Measurements from ENCODE around the gene SOCS3. TPM values are rescaled to one million over a fixed set of nuclear protein-coding genes. Genes with fewer than 3 reads are reported as not detected.
"Not testable (repeated sequence)": the region's sequence is repeated elsewhere in the genome, so short reads cannot be mapped to it uniquely, and the experiment has no call there.

The SOCS3 gene
- total RNA-seq, 2 donors from 2014 or later: 47.4 to 85.2 TPM

DNA sequence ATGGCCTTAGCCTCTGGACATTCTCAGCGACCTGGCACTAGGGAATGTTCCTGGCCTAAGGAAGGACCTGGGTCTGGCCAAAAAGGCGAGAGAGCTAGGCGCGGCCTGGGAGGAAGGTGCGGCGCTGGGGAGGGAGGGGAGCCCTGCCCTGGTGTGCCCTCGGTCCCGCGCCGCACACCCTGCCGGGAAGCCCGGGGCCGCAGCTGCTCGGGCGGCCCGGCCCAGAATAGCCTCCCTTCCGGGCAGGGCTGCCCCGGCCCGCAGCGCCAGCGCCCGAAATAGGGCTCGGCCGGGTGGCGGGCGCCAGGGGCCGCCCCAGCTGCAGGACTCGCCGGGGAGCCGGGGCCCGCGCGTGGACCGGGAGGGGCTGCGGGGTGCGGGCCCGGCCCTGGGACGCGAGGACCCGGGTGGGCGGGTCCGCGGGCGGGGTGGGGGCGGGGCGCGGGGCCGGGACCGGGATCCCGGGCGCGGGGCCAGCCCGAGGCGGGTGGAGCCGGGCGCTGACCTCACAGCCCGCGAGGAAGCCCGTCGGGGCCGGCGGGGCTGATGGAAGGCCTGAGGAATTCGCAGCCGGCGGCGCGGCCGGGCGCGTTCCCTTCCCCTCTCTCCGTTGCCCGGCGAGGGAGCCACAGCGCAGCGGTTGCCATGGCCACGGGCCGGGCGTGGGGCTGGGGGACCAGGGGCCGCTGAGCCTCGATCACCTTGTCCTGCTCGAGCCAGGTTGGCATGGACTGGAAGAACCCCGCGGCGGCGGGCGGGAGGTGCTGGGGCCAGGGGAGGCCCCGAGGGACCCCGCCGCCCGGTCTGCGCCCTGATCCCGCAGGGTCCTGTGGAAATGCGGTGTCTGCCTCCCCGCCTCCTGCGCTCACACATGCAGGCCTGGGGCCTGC lies 18.1 kb downstream of the SOCS3 start:
- intact Hi-C loops (cut with DNase I): no loop called here
- peak; percentile 96 for DNase-seq (ENCODE audit: low spot score)

DNA sequence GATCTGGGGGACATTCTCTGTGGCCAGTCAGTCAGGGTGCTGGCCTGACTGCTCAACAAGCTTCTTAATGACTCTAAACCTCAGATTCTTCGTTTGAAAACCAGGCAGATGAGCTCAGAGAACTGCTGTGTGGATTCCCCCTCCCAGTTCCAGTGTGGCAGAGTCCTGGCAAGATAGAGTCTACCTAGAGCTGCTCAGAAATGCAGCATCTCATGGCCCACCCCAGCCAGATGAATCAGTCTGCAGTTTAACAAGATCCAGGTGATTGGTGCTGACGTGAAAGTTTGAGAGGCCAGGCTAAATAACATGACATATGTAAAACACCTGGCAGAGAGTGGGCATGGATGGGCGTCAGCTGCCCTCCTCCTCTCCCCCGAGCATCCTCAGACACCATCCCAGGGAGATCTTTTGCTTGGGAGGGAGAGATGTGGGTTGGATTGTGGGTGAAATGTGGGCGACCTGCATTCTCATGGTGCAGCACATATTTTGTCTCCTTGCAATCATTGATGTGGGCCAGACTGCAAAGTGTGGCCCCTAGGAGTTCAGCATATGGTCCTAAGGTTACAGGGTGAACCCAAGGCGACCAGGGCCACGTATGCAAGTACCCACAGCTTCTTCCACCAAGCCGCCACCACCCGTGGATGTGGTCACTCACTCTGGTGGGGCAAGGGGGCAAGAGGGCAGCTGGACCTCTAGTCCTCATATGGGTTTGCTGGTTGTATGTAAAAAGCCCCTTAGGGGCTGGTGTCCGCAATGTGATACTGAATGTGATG lies 19.5 kb downstream of the SOCS3 start:
- intact Hi-C loops (cut with DNase I): no loop called here
- no peak for DNase-seq (ENCODE audit: low spot score)

DNA sequence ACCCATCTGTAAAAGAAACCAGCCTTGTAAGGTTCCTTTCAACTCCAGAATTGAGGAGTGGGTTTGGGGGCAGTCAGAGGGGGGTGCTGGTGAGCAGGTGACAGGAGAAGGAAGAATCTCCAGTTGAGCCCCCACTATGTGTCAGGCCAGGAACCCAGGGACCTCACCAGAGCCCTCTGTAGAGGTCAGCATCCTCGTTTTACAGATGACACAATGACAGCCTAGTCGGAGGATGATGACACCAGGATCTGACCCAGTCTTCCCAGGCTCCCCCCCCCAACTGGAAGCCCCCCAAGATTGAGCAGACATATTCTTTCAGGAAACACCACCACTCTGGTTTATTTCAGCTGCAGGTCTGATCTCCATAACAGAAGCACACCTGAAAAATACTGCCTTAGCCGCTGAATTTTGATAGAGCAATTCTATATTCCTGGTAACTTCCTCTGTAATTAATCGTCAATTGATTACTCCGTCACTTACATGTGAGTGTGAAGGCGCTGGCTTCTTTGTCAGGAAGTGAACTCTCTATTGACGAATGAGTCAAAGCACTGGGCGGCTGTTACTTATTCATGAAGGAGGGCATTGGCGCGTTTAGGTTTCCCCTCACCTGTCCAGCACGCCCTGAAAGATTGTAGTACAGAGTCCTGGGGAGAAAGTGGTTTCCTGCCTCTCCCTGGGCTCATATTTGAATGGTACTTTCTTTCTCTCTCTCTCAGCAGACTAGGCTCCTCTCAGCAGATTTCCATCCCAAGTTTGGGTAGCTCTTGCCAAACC lies 21.2 kb downstream of the SOCS3 start:
- DNase-seq (ENCODE audit: low spot score): no peak
- intact Hi-C loops (cut with DNase I): no loop called here

GRCh38 chr17:78337244-78338109 lies 22.4 kb downstream of the SOCS3 start:
- intact Hi-C loops (cut with DNase I): no loop called here
- no peak for DNase-seq (ENCODE audit: low spot score)

GRCh38 chr17:78335209-78335608 lies 24.7 kb downstream of the SOCS3 start:
- intact Hi-C loops (cut with DNase I): no loop called here

GRCh38 chr17:78332991-78333390 lies 26.9 kb downstream of the SOCS3 start:
- intact Hi-C loops (cut with DNase I): no loop called here
- DNase-seq (ENCODE audit: low spot score): no peak

More at GRCh38 chr17:78335209-78335608, 24.7 kb downstream of the SOCS3 start:
- DNase-seq (ENCODE audit: low spot score): no peak

DNA sequence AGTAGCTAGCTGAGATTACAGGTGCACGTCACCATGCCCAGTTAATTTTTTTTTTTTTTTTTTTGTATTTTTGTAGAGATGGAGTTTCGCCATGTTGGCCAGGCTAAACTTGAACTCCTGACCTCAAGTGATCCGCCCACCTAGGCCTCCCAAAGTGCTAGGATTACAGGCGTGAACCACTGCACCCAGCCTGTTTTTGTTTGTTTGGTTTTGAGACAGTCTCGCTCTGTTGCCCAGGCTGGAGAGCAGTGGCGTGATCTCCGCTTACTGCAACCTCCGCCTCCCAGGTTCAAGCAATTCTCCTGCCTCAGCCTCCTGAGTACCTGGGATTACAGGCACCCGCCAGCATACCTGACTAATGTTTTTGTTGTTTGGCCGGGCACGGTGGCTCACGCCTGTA lies 28.5 kb downstream of the SOCS3 start:
- intact Hi-C loops (cut with DNase I): not testable (repeated sequence)

GRCh38 chr17:78330570-78331224 lies 29.2 kb downstream of the SOCS3 start:
- DNase-seq (ENCODE audit: low spot score): no peak
- intact Hi-C loops (cut with DNase I): no loop called here

More for the DNA sequence above, 28.5 kb downstream of the SOCS3 start:
- DNase-seq (ENCODE audit: low spot score): not testable (repeated sequence)

GRCh38 chr17:78329263-78330059 lies 30.4 kb downstream of the SOCS3 start:
- DNase-seq (ENCODE audit: low spot score): no peak
- intact Hi-C loops (cut with DNase I): no loop called here

DNA sequence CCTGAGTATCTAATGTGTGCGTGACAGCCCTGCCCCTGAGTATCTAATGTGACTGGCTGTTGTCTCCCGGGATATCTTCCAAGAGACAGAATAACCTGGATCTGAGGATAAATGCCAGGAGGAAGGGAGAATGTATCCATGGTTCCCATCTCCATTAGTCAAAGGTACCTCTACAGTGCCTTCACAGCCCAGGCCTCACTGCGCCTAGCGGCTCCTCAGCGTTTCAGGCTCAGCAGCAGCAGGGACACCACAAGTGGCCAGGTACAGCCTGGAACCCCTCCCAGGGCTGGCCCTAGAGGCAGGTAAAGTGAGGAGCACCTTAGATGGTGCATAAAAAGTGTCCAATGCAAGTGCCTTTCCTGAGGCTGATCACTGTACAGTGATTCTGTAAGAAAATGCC lies 32.0 kb downstream of the SOCS3 start:
- intact Hi-C loops (cut with DNase I): no loop called here

GRCh38 chr17:78325076-78325687 lies 34.7 kb downstream of the SOCS3 start:
- DNase-seq (ENCODE audit: low spot score): peak; percentile 94
- intact Hi-C loops (cut with DNase I): no loop called here

More for the DNA sequence above, 32.0 kb downstream of the SOCS3 start:
- DNase-seq (ENCODE audit: low spot score): no peak

DNA sequence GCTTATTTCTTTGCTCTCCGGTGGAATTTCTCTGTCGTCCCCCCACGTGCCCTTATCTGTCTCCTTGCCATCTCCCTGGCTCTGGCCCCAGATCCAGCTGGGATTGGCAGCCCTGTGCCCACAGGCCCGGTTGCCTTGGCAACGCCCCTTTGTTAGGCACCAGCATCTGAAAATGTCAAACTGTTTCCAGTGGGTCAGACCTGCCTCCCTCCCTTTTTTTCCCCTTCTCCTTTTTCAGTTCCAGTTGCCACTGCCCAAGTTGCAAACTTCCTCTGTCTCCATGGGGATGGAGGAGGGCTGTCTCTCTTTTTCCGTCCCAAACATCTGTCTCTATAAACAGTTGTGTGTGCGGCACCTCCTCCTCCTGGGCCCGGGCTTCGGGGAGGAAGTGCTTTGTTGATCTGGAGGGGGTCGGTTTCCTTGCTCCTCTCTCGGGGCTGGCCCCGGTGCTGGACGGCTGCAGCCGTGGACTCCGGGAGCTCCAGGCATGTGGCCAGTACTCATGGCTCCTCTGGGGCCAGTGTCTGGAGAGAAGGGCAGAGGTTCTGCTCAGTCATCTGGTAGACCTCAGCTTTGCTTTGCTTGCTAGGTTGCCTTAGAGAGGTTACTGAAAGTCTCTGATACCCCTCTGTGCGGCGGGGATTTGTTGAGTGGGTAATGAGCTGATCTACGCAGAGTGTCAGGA lies 35.3 kb downstream of the SOCS3 start:
- intact Hi-C loops (cut with DNase I): no loop called here
- peak; percentile 96 for DNase-seq (ENCODE audit: low spot score)

DNA sequence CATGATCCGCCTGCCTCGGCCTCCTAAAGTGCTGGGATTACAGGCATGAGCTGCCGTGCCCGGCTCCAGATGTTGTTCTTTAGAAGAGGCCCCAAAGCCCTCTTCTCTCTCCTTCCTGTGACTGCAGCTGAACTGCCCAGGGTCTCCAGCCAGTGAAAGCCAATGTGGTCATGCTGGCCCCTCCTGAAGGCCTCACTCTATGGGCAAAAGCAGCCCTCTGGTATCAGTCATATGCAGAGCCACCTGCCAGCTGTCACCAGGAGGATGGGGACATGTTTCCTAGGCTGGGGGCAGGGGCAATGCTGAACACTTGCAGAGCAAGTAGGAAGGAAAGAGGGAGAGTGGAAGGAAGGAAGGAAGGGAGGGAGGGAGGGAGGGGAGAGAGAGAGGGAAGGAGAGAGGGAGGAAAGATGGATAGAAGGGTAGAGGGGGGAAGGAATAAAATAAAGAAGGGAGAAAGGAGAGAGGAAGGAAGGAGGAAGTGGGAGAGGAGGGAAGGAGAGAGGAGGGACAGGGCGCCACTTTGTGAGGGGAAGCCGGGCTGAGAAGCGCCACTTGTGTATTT lies 36.0 kb downstream of the SOCS3 start:
- intact Hi-C loops (cut with DNase I): no loop called here
- no peak for DNase-seq (ENCODE audit: low spot score)

GRCh38 chr17:78322858-78323455 lies 36.9 kb downstream of the SOCS3 start:
- intact Hi-C loops (cut with DNase I): no loop called here
- DNase-seq (ENCODE audit: low spot score): peak; percentile 87

GRCh38 chr17:78322327-78322857 lies 37.5 kb downstream of the SOCS3 start:
- DNase-seq (ENCODE audit: low spot score): no peak
- intact Hi-C loops (cut with DNase I): no loop called here
